Measurements from ENCODE around the gene MYH4.

MYH4 gene

DNA sequence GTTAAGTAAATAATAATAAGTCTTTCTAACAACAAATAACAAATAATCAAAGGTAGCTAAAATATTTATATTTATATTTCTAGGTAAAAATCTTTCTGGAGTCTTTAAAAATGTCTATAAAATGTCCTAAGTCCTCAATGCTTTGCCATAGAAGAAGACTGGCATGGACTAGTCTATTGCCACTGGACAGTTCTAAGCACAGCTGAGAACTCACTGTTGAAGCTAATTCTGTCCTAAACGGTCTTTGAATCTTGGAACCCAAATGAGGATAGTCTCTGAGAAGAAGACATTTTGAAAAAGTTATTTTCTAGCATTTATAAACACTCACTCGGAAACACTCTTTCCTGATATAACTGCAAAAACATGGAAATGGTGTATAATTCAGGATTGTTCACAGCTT is 48.1 kb downstream of the MYH4 start:
- no peak for TF ChIP-seq EGR1 (IDR thresholded peaks at IDR 0.05)
- no peak for TF ChIP-seq FOXM1 (IDR thresholded peaks at IDR 0.05; ENCODE audit: borderline replicate concordance, low read depth)
- no peak for TF ChIP-seq TCF12 (IDR thresholded peaks at IDR 0.05; ENCODE audit: low read depth)
- no peak for TF ChIP-seq ZBTB7A (IDR thresholded peaks at IDR 0.05; ENCODE audit: low read depth)
- no peak for TF ChIP-seq YY1 (IDR thresholded peaks at IDR 0.05; ENCODE audit: low read depth)
- no peak for TF ChIP-seq EP300 (IDR thresholded peaks at IDR 0.05; ENCODE audit: borderline replicate concordance)
- TF ChIP-seq, protein P1, sequence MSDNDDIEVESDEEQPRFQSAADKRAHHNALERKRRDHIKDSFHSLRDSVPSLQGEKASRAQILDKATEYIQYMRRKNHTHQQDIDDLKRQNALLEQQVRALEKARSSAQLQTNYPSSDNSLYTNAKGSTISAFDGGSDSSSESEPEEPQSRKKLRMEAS (IDR thresholded peaks at IDR 0.05): no peak
- no peak for TF ChIP-seq TAF1 (IDR thresholded peaks at IDR 0.05; ENCODE audit: low read depth)
- no peak for TF ChIP-seq CREB1 (IDR thresholded peaks at IDR 0.05; ENCODE audit: low read depth)
- TF ChIP-seq CEBPB (IDR thresholded peaks at IDR 0.05): no peak
- no peak for TF ChIP-seq TEAD4 (IDR thresholded peaks at IDR 0.05)
- TF ChIP-seq NFIC (IDR thresholded peaks at IDR 0.05): no peak
- TF ChIP-seq, protein P2, sequence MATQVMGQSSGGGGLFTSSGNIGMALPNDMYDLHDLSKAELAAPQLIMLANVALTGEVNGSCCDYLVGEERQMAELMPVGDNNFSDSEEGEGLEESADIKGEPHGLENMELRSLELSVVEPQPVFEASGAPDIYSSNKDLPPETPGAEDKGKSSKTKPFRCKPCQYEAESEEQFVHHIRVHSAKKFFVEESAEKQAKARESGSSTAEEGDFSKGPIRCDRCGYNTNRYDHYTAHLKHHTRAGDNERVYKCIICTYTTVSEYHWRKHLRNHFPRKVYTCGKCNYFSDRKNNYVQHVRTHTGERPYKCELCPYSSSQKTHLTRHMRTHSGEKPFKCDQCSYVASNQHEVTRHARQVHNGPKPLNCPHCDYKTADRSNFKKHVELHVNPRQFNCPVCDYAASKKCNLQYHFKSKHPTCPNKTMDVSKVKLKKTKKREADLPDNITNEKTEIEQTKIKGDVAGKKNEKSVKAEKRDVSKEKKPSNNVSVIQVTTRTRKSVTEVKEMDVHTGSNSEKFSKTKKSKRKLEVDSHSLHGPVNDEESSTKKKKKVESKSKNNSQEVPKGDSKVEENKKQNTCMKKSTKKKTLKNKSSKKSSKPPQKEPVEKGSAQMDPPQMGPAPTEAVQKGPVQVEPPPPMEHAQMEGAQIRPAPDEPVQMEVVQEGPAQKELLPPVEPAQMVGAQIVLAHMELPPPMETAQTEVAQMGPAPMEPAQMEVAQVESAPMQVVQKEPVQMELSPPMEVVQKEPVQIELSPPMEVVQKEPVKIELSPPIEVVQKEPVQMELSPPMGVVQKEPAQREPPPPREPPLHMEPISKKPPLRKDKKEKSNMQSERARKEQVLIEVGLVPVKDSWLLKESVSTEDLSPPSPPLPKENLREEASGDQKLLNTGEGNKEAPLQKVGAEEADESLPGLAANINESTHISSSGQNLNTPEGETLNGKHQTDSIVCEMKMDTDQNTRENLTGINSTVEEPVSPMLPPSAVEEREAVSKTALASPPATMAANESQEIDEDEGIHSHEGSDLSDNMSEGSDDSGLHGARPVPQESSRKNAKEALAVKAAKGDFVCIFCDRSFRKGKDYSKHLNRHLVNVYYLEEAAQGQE (IDR thresholded peaks at IDR 0.05; ENCODE audit: low read depth): no peak
- TF ChIP-seq, protein P3, sequence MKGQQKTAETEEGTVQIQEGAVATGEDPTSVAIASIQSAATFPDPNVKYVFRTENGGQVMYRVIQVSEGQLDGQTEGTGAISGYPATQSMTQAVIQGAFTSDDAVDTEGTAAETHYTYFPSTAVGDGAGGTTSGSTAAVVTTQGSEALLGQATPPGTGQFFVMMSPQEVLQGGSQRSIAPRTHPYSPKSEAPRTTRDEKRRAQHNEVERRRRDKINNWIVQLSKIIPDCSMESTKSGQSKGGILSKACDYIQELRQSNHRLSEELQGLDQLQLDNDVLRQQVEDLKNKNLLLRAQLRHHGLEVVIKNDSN (IDR thresholded peaks at IDR 0.05): no peak

DNA sequence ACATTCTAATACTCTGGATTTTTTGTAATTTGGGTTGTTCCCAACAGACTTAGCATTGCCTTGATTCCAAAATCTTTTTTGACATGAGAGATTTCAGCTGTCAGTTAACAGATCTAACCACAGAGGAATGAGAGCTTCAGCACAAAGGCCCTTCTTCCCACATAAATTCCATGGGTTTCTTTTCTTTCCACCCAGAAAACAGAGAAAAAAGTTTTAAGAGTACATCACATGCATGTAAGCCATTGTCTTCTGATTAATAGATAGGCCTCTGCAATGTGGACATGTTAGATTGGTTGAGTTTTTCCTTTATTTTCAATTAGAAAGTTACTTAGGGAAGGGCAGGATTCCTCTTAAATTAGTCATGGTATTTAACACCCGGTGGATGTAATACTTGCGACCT is 48.5 kb downstream of the MYH4 start:
- TF ChIP-seq NFIC (IDR thresholded peaks at IDR 0.05) (no peak), TAF1 (IDR thresholded peaks at IDR 0.05; ENCODE audit: low read depth) (no peak), CREB1 (IDR thresholded peaks at IDR 0.05; ENCODE audit: low read depth) (no peak), CEBPB (IDR thresholded peaks at IDR 0.05) (no peak), EP300 (IDR thresholded peaks at IDR 0.05; ENCODE audit: borderline replicate concordance) (no peak), RAD21 (IDR thresholded peaks at IDR 0.05; ENCODE audit: low read depth) (no peak), FOXM1 (IDR thresholded peaks at IDR 0.05; ENCODE audit: borderline replicate concordance, low read depth) (no peak)
- TF ChIP-seq, protein P3 (IDR thresholded peaks at IDR 0.05): no peak
- TF ChIP-seq, protein P2 (IDR thresholded peaks at IDR 0.05; ENCODE audit: low read depth): no peak

DNA sequence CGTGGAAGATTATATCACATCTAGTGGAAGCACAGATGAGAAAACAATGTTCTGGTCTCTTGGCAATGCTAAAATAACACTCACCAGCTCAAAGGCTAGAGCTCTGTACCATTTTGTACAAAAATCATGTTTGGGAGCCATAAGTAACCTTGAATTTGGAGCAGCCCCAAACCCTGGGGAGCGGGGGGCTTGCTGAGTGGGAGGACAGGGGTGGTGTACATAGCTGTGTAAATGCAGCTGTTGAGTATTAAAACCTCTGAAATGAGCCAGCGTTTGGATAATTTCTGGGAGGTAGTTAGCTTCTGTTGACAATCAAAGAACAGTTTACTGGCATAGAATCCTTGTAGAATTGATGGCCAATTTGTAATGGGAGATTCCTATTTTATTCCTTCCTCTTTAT is 51.9 kb downstream of the MYH4 start:
- TF ChIP-seq TEAD4 (IDR thresholded peaks at IDR 0.05): no peak
- TF ChIP-seq YY1 (IDR thresholded peaks at IDR 0.05; ENCODE audit: low read depth): no peak
- no peak for TF ChIP-seq EP300 (IDR thresholded peaks at IDR 0.05; ENCODE audit: borderline replicate concordance)
- no peak for TF ChIP-seq NFIC (IDR thresholded peaks at IDR 0.05)
- TF ChIP-seq TCF12 (IDR thresholded peaks at IDR 0.05; ENCODE audit: low read depth): no peak
- TF ChIP-seq TAF1 (IDR thresholded peaks at IDR 0.05; ENCODE audit: low read depth): no peak
- TF ChIP-seq, protein P2 (IDR thresholded peaks at IDR 0.05; ENCODE audit: low read depth): no peak
- TF ChIP-seq, protein P3 (IDR thresholded peaks at IDR 0.05): no peak
- TF ChIP-seq ZBTB7A (IDR thresholded peaks at IDR 0.05; ENCODE audit: low read depth): no peak
- TF ChIP-seq FOXM1 (IDR thresholded peaks at IDR 0.05; ENCODE audit: borderline replicate concordance, low read depth): no peak
- TF ChIP-seq RAD21 (IDR thresholded peaks at IDR 0.05; ENCODE audit: low read depth): no peak
- no peak for TF ChIP-seq CEBPB (IDR thresholded peaks at IDR 0.05)

DNA sequence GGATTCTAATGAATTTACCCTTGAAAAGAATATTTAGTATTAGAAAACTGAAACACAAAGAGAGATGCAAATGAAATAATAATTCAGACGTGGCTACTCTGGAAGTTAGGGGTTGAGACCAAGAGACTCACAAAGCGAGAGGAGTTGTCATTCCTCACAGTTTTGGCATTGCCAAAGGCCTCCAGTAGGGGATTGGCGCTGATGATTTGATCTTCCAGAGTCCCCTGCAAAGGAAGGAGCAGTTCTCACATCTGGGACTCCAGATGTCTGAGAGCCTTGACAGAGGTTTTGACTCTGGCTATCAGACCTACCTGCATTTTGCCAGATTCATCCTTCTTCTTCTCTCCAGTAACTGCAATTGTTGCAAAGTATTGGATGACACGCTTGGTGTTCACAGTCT is 54.2 kb downstream of the MYH4 start:
- TF ChIP-seq, protein P2 (IDR thresholded peaks at IDR 0.05; ENCODE audit: low read depth): no peak
- no peak for TF ChIP-seq RAD21 (IDR thresholded peaks at IDR 0.05; ENCODE audit: low read depth)
- TF ChIP-seq NFIC (IDR thresholded peaks at IDR 0.05): no peak
- no peak for TF ChIP-seq CEBPB (IDR thresholded peaks at IDR 0.05)
- TF ChIP-seq TAF1 (IDR thresholded peaks at IDR 0.05; ENCODE audit: low read depth): no peak
- TF ChIP-seq FOXM1 (IDR thresholded peaks at IDR 0.05; ENCODE audit: borderline replicate concordance, low read depth): no peak
- no peak for TF ChIP-seq YY1 (IDR thresholded peaks at IDR 0.05; ENCODE audit: low read depth)
- no peak for TF ChIP-seq ZBTB7A (IDR thresholded peaks at IDR 0.05; ENCODE audit: low read depth)
- TF ChIP-seq EGR1 (IDR thresholded peaks at IDR 0.05): no peak
- no peak for TF ChIP-seq EP300 (IDR thresholded peaks at IDR 0.05; ENCODE audit: borderline replicate concordance)
- no peak for TF ChIP-seq TCF12 (IDR thresholded peaks at IDR 0.05; ENCODE audit: low read depth)
- TF ChIP-seq CREB1 (IDR thresholded peaks at IDR 0.05; ENCODE audit: low read depth): no peak
- TF ChIP-seq, protein P3 (IDR thresholded peaks at IDR 0.05): no peak
- TF ChIP-seq, protein P1 (IDR thresholded peaks at IDR 0.05): no peak
- TF ChIP-seq TEAD4 (IDR thresholded peaks at IDR 0.05): no peak
